Measurements from ENCODE around the gene PPP1CA.

GRCh38 chr11:67420646-67421429 lies 19.2 kb upstream of the PPP1CA start:
- TF ChIP-seq CTCF (IDR thresholded peaks at IDR 0.05) (no peak), POLR2A (IDR thresholded peaks at IDR 0.05) (no peak)
